ENCODE measurements around the gene TSPAN17.

GRCh38 chr5:176624142-176624541 is 23.1 kb upstream of the TSPAN17 start:
- TF ChIP-seq CTCF (IDR thresholded peaks at IDR 0.05), result no peak
- TF ChIP-seq POLR2A (IDR thresholded peaks at IDR 0.05), result no peak
